Body of pancreas (tissue), 4 donors: ENCODE data around the gene DEPDC5. TPM values are rescaled to one million over a fixed set of nuclear protein-coding genes. Genes with fewer than 3 reads are reported as not detected.

Experiments used
- ATAC-seq: fragments of 150-250 bp; one replicate; pipeline ENCODE4 v1.9.1; 2016
- DNase-seq, 4 donors: peaks; one replicate each; pipeline ENCODE4 v3.0.0-alpha.2; 2019
- H3K27ac ChIP-seq, 4 donors: fragments of 200-600 bp; sonication (generic); 1 replicate in 3 of 4; 2 replicates in 1 of 4; pipeline versions ENCODE4 v1.5.1 to v1.6.1; 2016 to 2019; ENCODE audit warnings: mild to moderate bottlenecking in 1 of 4, mixed read lengths in 1 of 4, moderate library complexity in 1 of 4
- H3K27me3 ChIP-seq, 2 donors: fragments of 200-600 bp; sonication (generic); one replicate each; pipeline ENCODE4 v1.6.0; 2016; ENCODE audit warnings: mild to moderate bottlenecking in 1 of 2
- H3K36me3 ChIP-seq, 2 donors: fragments of 200-600 bp; sonication (generic); replicated peaks in 1 of 2; 2 replicates each; pipeline ENCODE4 v1.5.1; 2016; ENCODE audit warnings: low read depth in 2 of 2; ENCODE audit not compliant: insufficient read depth in 1 of 2
- H3K4me1 ChIP-seq: fragments of 200-600 bp; sonication (generic); one replicate; pipeline ENCODE4 v1.6.0; 2016
- H3K4me3 ChIP-seq, 2 donors: fragments of 200-600 bp; sonication (generic); 1 replicate in 1 of 2; 2 replicates in 1 of 2; pipeline ENCODE4 v1.5.1; 2016 to 2019
- H3K9me3 ChIP-seq, 3 donors: fragments of 200-600 bp; sonication (generic); 1 replicate in 2 of 3; 2 replicates in 1 of 3; pipeline ENCODE4 v1.5.1; 2016
- POLR2A ChIP-seq, 3 donors: fragments of 450-650 bp; IDR thresholded peaks; one replicate each; pipeline ENCODE4 v1.6.1; 2016; ENCODE audit warnings: antibody characterized with exemption in 3 of 3, mild to moderate bottlenecking in 2 of 3
- WGBS, 2 donors: methylation state at CpG; one replicate each; pipeline ENCODE4 v1.1.5; 2017; 5-methylcytosine and 5-hydroxymethylcytosine counted together
- intact Hi-C: fragments of 100-400 bp; cut with DNase I; formaldehyde crosslinking; loops from one replicate; pipeline ENCODE4 v1.15.1; 2023
- total RNA-seq, 2 donors: library from RNA; depleted of rRNA; stranded (reverse); fragments of >200 nt; gene quantifications; one replicate each; pipeline ENCODE4 v1.1.0, GENCODE V29; 2016
- TF ChIP-seq, protein P1 (sequence below), 7 experiments: fragments of 450-650 bp in 4 of 7; fragments of 200-600 bp in 3 of 7; sonication (generic) in 3 of 7; IDR thresholded peaks; one replicate each; pipeline ENCODE4 v1.5.1; 2016 to 2019; ENCODE audit warnings: antibody characterized with exemption in 7 of 7

Gene DEPDC5
- total RNA-seq, 2 donors from 2014 or later, result 21.4 to 40.0 TPM

GRCh38 chr22:31876156-31876920 is 122.5 kb downstream of the DEPDC5 start:
- H3K36me3 ChIP-seq, result no peaks in the 10 kb centered on the region
- WGBS, 2 donors, result 79 to 94% methylated on average over 12 of the region's 12 CpGs

DNA sequence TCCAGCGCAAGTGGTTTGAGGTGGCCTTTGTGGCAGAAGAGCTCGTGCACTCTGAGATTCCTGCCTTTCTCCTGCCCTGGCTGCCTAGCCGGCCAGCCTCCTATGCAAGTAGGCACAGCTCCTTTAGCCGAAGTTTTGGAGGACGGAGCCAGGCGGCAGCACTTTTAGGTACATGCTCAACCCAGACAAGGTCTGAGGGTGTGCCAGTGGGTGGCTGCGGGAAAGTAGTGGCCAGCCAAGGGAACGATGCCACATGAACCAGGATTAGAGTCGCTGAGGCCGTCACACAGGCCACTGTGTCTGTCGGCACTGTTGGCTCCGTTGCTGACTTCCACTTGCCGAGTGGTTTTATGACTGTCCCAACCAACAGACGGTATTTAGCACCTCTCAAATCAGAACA is 125.8 kb downstream of the DEPDC5 start:
- H3K27ac ChIP-seq, result no peak overlapping the region
- no peak for DNase-seq
- H3K4me1 ChIP-seq, result peaks cover 10% of the 10 kb centered on the region
- TF ChIP-seq, protein P1, sequence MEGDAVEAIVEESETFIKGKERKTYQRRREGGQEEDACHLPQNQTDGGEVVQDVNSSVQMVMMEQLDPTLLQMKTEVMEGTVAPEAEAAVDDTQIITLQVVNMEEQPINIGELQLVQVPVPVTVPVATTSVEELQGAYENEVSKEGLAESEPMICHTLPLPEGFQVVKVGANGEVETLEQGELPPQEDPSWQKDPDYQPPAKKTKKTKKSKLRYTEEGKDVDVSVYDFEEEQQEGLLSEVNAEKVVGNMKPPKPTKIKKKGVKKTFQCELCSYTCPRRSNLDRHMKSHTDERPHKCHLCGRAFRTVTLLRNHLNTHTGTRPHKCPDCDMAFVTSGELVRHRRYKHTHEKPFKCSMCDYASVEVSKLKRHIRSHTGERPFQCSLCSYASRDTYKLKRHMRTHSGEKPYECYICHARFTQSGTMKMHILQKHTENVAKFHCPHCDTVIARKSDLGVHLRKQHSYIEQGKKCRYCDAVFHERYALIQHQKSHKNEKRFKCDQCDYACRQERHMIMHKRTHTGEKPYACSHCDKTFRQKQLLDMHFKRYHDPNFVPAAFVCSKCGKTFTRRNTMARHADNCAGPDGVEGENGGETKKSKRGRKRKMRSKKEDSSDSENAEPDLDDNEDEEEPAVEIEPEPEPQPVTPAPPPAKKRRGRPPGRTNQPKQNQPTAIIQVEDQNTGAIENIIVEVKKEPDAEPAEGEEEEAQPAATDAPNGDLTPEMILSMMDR (IDR thresholded peaks at IDR 0.05), result no peak
- no peak for TF ChIP-seq POLR2A (IDR thresholded peaks at IDR 0.05)
- H3K9me3 ChIP-seq, result no peaks in the 10 kb centered on the region
- WGBS, 2 donors, result 87 to 95% methylated on average over 14 of the region's 14 CpGs
- intact Hi-C loops, result no loop called here
- no peak overlapping the region for H3K4me3 ChIP-seq
- H3K27me3 ChIP-seq, result no peaks in the 10 kb centered on the region
- no peaks in the 10 kb centered on the region for H3K36me3 ChIP-seq
- no peak for ATAC-seq

More at GRCh38 chr22:31876156-31876920, 122.5 kb downstream of the DEPDC5 start:
- intact Hi-C loops, result no loop called here
- no peak for ATAC-seq
- no peak overlapping the region for H3K4me3 ChIP-seq
- H3K9me3 ChIP-seq, result no peaks in the 10 kb centered on the region
- H3K27me3 ChIP-seq, result no peaks in the 10 kb centered on the region
- TF ChIP-seq, protein P1 (IDR thresholded peaks at IDR 0.05), result no peak
- TF ChIP-seq POLR2A (IDR thresholded peaks at IDR 0.05), result no peak
- H3K27ac ChIP-seq, result no peak overlapping the region
- no peak for DNase-seq
- peaks cover under 1% of the 10 kb centered on the region for H3K4me1 ChIP-seq

DNA sequence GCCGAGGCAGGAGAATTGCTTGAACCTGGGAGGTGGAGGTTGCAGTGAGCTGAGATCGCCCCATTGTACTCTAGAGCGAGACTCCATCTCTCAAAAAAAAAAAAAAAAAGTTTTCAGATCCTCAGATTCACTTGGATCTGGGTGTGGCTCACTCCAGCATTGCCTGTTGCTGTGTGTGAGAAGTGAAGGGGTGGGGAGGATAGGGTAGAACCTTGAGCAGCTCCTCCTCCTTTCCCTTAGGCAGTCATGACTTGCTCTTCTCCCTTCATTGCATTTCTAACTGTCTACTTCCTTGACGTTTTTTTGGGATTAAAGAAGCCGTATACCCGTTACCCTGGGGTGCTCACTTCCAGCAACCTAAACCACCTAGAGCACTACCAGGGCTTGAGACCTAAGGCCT is 127.4 kb downstream of the DEPDC5 start:
- WGBS, 2 donors, result 91 to 96% methylated on average over 6 of the region's 6 CpGs
- Histone ChIP-seq H3K27ac (no peak overlapping the region), H3K36me3 (no peaks in the 10 kb centered on the region), H3K4me3 (no peak overlapping the region), H3K27me3 (no peaks in the 10 kb centered on the region), H3K4me1 (peaks cover 10% of the 10 kb centered on the region), H3K9me3 (no peaks in the 10 kb centered on the region)
- TF ChIP-seq POLR2A (IDR thresholded peaks at IDR 0.05), result no peak
- TF ChIP-seq, protein P1 (IDR thresholded peaks at IDR 0.05), result no peak
- no peak for DNase-seq
- ATAC-seq, result no peak
- intact Hi-C loops, result no loop called here

DNA sequence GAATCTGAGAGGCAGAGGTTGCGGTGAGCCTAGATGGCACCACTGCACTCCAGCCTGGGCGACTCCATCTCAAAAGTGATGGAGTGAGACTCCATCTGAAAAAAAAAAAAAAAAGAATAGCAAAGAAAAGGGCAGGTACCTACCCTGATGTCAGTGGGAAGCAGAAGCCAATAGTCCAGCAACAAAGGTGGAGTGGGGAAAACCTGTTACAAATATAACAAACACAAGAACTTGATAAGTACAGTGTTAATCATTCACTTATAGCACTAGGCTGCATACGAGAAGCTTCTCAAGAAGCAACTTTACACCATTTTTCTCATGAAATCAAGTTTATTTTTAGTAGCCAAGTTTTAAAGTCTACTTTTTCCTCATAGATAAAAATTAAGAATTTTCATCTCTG is 128.0 kb downstream of the DEPDC5 start:
- Histone ChIP-seq H3K27ac (peak overlapping the region in 2 of 4 donors; percentile 27 to 47), H3K27me3 (no peaks in the 10 kb centered on the region), H3K36me3 (no peaks in the 10 kb centered on the region), H3K4me3 (no peak overlapping the region), H3K9me3 (no peaks in the 10 kb centered on the region), H3K4me1 (peaks cover 10% of the 10 kb centered on the region)
- intact Hi-C loops, result no loop called here
- DNase-seq, result peak in 3 of 4 donors; percentile 21 to 48 (median 29)
- ATAC-seq, result peak; percentile 80
- 48 to 63% methylated on average over 3 of the region's 3 CpGs for WGBS, 2 donors
- TF ChIP-seq, protein P1 (IDR thresholded peaks at IDR 0.05), result no peak
- no peak for TF ChIP-seq POLR2A (IDR thresholded peaks at IDR 0.05)

DNA sequence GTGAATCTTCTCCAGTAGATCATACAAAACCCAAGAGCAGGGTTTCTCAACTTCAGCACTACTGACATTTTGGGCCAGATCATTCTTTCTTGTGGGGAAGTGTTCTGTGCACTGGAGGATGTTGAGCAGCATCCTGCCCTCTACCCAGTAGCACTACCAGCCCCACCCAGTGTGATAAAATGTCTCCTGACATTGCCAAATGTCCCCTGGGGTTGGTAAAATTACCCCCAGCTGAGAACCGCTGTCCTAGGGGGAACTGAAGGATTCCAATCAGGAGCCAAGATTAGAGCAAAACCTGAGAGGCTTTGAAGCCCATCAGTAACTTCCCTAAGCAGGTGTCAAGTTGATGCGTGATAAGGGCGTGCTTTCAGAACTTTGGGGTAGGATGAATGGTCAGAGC is 129.2 kb downstream of the DEPDC5 start:
- DNase-seq (no peak), ATAC-seq (no peak)
- Histone ChIP-seq H3K9me3 (no peaks in the 10 kb centered on the region), H3K27me3 (no peaks in the 10 kb centered on the region), H3K27ac (no peak overlapping the region), H3K4me3 (no peak overlapping the region), H3K4me1 (peaks cover 10% of the 10 kb centered on the region), H3K36me3 (no peaks in the 10 kb centered on the region)
- TF ChIP-seq, protein P1 (IDR thresholded peaks at IDR 0.05), result no peak
- no peak for TF ChIP-seq POLR2A (IDR thresholded peaks at IDR 0.05)
- intact Hi-C loops, result no loop called here
- WGBS, 2 donors, result 79 to 93% methylated on average over 3 of the region's 3 CpGs
